Skeletal muscle tissue (tissue), 4 donors: ENCODE data around the gene MTHFD2. TPM values are rescaled to one million over a fixed set of nuclear protein-coding genes. Genes with fewer than 3 reads are reported as not detected.

Source experiments
- H3K27ac ChIP-seq: one replicate; pipeline ENCODE4 v1.7.0; 2013; ENCODE audit warnings: mild to moderate bottlenecking, low read depth, low read length, inconsistent platforms
- H3K27me3 ChIP-seq, 3 donors: one replicate each; pipeline ENCODE4 v1.7.0; 2013; ENCODE audit warnings: low read length in 3 of 3; ENCODE audit not compliant: control insufficient read depth in 3 of 3, insufficient read depth in 3 of 3
- H3K36me3 ChIP-seq, 3 donors: one replicate each; pipeline ENCODE4 v1.7.0; 2013; ENCODE audit warnings: low read length in 3 of 3; ENCODE audit not compliant: control insufficient read depth in 3 of 3, insufficient read depth in 3 of 3
- H3K4me1 ChIP-seq, 3 donors: one replicate each; pipeline ENCODE4 v1.7.0; 2013; ENCODE audit warnings: low read length in 3 of 3, mild to moderate bottlenecking in 3 of 3; ENCODE audit not compliant: control insufficient read depth in 3 of 3, insufficient read depth in 3 of 3
- H3K4me3 ChIP-seq, 3 donors: one replicate each; pipeline ENCODE4 v1.7.0; 2013; ENCODE audit warnings: low read length in 3 of 3
- H3K9ac ChIP-seq, 3 donors: one replicate each; pipeline ENCODE4 v1.7.0; 2013; ENCODE audit warnings: low read length in 3 of 3, mild to moderate bottlenecking in 3 of 3, moderate library complexity in 2 of 3, low read depth in 1 of 3
- H3K9me3 ChIP-seq, 3 donors: one replicate each; pipeline ENCODE4 v1.7.0; 2013; ENCODE audit warnings: low read length in 3 of 3; ENCODE audit not compliant: control insufficient read depth in 3 of 3
- total RNA-seq: library from RNA; depleted of rRNA; stranded (reverse); fragments of >200 nt; gene quantifications from one replicate; pipeline ENCODE4 v1.2.3, GENCODE V29; 2014
- donor health status: Osteomylitis.

MTHFD2 gene
- total RNA-seq, 1 donor from 2014 or later, result 28.2 TPM

GRCh38 chr2:74255660-74256213 is 57.3 kb downstream of the MTHFD2 start:
- Histone ChIP-seq H3K27me3 (no peaks in the 10 kb centered on the region), H3K36me3 (peaks cover 0 to 11% (median 8%) of the 10 kb centered on the region in 3 donors), H3K4me1 (peaks cover 0 to 6% (median 0%) of the 10 kb centered on the region in 3 donors), H3K9ac (no peak overlapping the region), H3K27ac (no peak overlapping the region), H3K4me3 (no peak overlapping the region), H3K9me3 (no peaks in the 10 kb centered on the region)

- H3K9me3 ChIP-seq, result no peaks in the 10 kb centered on the region
- H3K27ac ChIP-seq, result no peak overlapping the region
- peaks cover 0 to under 1% (median 0%) of the 10 kb centered on the region in 3 donors for H3K4me1 ChIP-seq
- no peak overlapping the region for H3K9ac ChIP-seq
- H3K27me3 ChIP-seq, result no peaks in the 10 kb centered on the region
- H3K36me3 ChIP-seq, result peaks cover 0 to 8% (median 5%) of the 10 kb centered on the region in 3 donors
- no peak overlapping the region for H3K4me3 ChIP-seq
Observed at GRCh38 chr2:74259191-74259590, 60.8 kb downstream of the MTHFD2 start.

- Histone ChIP-seq H3K27me3 (no peaks in the 10 kb centered on the region), H3K27ac (no peak overlapping the region), H3K36me3 (peaks cover 0 to 8% (median 4%) of the 10 kb centered on the region in 3 donors)
Observed at GRCh38 chr2:74259733-74260132, 61.3 kb downstream of the MTHFD2 start.

GRCh38 chr2:74260495-74260894 is 62.1 kb downstream of the MTHFD2 start:
- Histone ChIP-seq H3K4me1 (no peaks in the 10 kb centered on the region), H3K9ac (no peak overlapping the region), H3K36me3 (peaks cover 0 to 11% (median 4%) of the 10 kb centered on the region in 3 donors), H3K27ac (no peak overlapping the region), H3K9me3 (no peaks in the 10 kb centered on the region), H3K4me3 (no peak overlapping the region), H3K27me3 (no peaks in the 10 kb centered on the region)

More at GRCh38 chr2:74259733-74260132, 61.3 kb downstream of the MTHFD2 start:
- no peak overlapping the region for H3K9ac ChIP-seq
- no peaks in the 10 kb centered on the region for H3K9me3 ChIP-seq
- no peak overlapping the region for H3K4me3 ChIP-seq
- H3K4me1 ChIP-seq, result no peaks in the 10 kb centered on the region

GRCh38 chr2:74261204-74261864 is 62.9 kb downstream of the MTHFD2 start:
- Histone ChIP-seq H3K27ac (no peak overlapping the region), H3K4me1 (no peaks in the 10 kb centered on the region), H3K9ac (no peak overlapping the region), H3K9me3 (no peaks in the 10 kb centered on the region), H3K27me3 (no peaks in the 10 kb centered on the region), H3K36me3 (peaks cover 0 to 8% (median 4%) of the 10 kb centered on the region in 3 donors), H3K4me3 (no peak overlapping the region)

- H3K9ac ChIP-seq, result no peak overlapping the region
- H3K27me3 ChIP-seq, result no peaks in the 10 kb centered on the region
- no peak overlapping the region for H3K27ac ChIP-seq
- no peaks in the 10 kb centered on the region for H3K9me3 ChIP-seq
- no peaks in the 10 kb centered on the region for H3K4me1 ChIP-seq
- H3K4me3 ChIP-seq, result no peak overlapping the region
- peaks cover 0 to 8% (median 4%) of the 10 kb centered on the region in 3 donors for H3K36me3 ChIP-seq
Observed at GRCh38 chr2:74262681-74263080, 64.3 kb downstream of the MTHFD2 start.

- no peaks in the 10 kb centered on the region for H3K9me3 ChIP-seq
- H3K36me3 ChIP-seq, result peaks cover 0 to 6% (median 0%) of the 10 kb centered on the region in 3 donors
- no peak overlapping the region for H3K27ac ChIP-seq
- H3K9ac ChIP-seq, result no peak overlapping the region
- no peak overlapping the region for H3K4me3 ChIP-seq
- H3K27me3 ChIP-seq, result no peaks in the 10 kb centered on the region
- no peaks in the 10 kb centered on the region for H3K4me1 ChIP-seq
Observed at GRCh38 chr2:74264281-74264680, 65.9 kb downstream of the MTHFD2 start.

GRCh38 chr2:74267068-74267467 is 68.7 kb downstream of the MTHFD2 start:
- H3K4me3 ChIP-seq, result no peak overlapping the region
- H3K36me3 ChIP-seq, result peaks cover 0 to 3% (median 0%) of the 10 kb centered on the region in 3 donors
- H3K27ac ChIP-seq, result no peak overlapping the region
- H3K27me3 ChIP-seq, result no peaks in the 10 kb centered on the region
- H3K9me3 ChIP-seq, result no peaks in the 10 kb centered on the region
- H3K4me1 ChIP-seq, result no peaks in the 10 kb centered on the region
- H3K9ac ChIP-seq, result no peak overlapping the region

Other genes starting within 250 kb of the MTHFD2 start
- 6.8 TPM for gene TET3, start 213.7 kb upstream of the MTHFD2 start, total RNA-seq
- gene BOLA3, start 50.7 kb upstream of the MTHFD2 start, total RNA-seq, result 15.7 TPM
- gene MOB1A, start 19.7 kb upstream of the MTHFD2 start, total RNA-seq, result 48.0 TPM
- gene SLC4A5, start 144.8 kb downstream of the MTHFD2 start, total RNA-seq, result 2.6 TPM
- 73.6 TPM for gene DCTN1, start 181.7 kb downstream of the MTHFD2 start, total RNA-seq
- 0.52 TPM for gene C2orf81, start 223.0 kb downstream of the MTHFD2 start, total RNA-seq
- gene WDR54, start 223.1 kb downstream of the MTHFD2 start, total RNA-seq, result 5.7 TPM
- 26.6 TPM for gene RTKN, start 243.3 kb downstream of the MTHFD2 start, total RNA-seq